ENCODE data around the gene MST1. TPM values are rescaled to one million over a fixed set of nuclear protein-coding genes. Genes with fewer than 3 reads are reported as not detected.

The MST1 gene
- total RNA-seq, 1 donor from 2014 or later = 101 TPM

GRCh38 chr3:49650177-49650576 is 39.1 kb downstream of the MST1 start:
- Mint-ChIP-seq H3K36me3 (no peaks in the 10 kb centered on the region), H3K27ac (no peak overlapping the region), H3K4me1 (peaks cover 3% of the 10 kb centered on the region), H3K9me3 (no peaks in the 10 kb centered on the region), H3K4me3 (no peak overlapping the region), H3K27me3 (ENCODE audit: low read depth) (no peaks in the 10 kb centered on the region)
- DNase-seq (ENCODE audit: low spot score in 2 of 2, unreplicated experiment in 2 of 2) = no peak
- TF ChIP-seq CTCF (IDR thresholded peaks at IDR 0.05; ENCODE audit: unreplicated experiment) = no peak

DNA sequence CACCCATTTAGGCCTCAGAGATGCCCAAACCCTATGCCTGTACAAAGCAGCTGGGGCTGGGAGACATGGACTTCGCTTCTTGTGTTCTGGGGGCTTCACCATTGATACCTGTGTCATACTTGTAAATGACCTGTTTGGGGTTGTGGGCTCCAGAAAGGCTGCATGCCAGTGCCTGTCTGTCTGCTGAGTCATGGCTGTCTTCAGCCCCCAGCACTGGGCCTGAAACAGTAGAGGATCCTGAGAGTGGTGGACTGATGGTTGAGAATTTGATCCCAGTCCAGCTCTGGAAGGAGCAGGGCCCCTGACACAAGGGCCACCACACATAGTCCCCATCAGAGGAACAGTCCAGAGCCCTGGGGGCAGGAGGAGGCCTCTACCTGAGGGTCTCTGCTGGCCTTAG is 39.7 kb downstream of the MST1 start:
- no peak overlapping the region for H3K27ac Mint-ChIP-seq
- H3K4me1 Mint-ChIP-seq = peaks cover 3% of the 10 kb centered on the region
- no peaks in the 10 kb centered on the region for H3K27me3 Mint-ChIP-seq (ENCODE audit: low read depth)
- DNase-seq (ENCODE audit: low spot score in 2 of 2, unreplicated experiment in 2 of 2) = no peak
- TF ChIP-seq CTCF (IDR thresholded peaks at IDR 0.05; ENCODE audit: unreplicated experiment) = no peak
- no peaks in the 10 kb centered on the region for H3K9me3 Mint-ChIP-seq
- H3K4me3 Mint-ChIP-seq = no peak overlapping the region
- no peaks in the 10 kb centered on the region for H3K36me3 Mint-ChIP-seq

- Mint-ChIP-seq H3K36me3 (no peaks in the 10 kb centered on the region), H3K4me1 (peaks cover 3% of the 10 kb centered on the region), H3K4me3 (no peak overlapping the region), H3K9me3 (no peaks in the 10 kb centered on the region), H3K27me3 (ENCODE audit: low read depth) (no peaks in the 10 kb centered on the region), H3K27ac (no peak overlapping the region)
- no peak for DNase-seq (ENCODE audit: low spot score in 2 of 2, unreplicated experiment in 2 of 2)
- no peak for TF ChIP-seq CTCF (IDR thresholded peaks at IDR 0.05; ENCODE audit: unreplicated experiment)
These were observed 40.8 kb downstream of the MST1 start for GRCh38 chr3:49648354-49649019.

- DNase-seq (ENCODE audit: low spot score in 2 of 2, unreplicated experiment in 2 of 2) = no peak
- no peak for TF ChIP-seq CTCF (IDR thresholded peaks at IDR 0.05; ENCODE audit: unreplicated experiment)
- no peaks in the 10 kb centered on the region for H3K36me3 Mint-ChIP-seq
- no peak overlapping the region for H3K4me3 Mint-ChIP-seq
- peaks cover 3% of the 10 kb centered on the region for H3K4me1 Mint-ChIP-seq
- H3K9me3 Mint-ChIP-seq = no peaks in the 10 kb centered on the region
- no peaks in the 10 kb centered on the region for H3K27me3 Mint-ChIP-seq (ENCODE audit: low read depth)
- H3K27ac Mint-ChIP-seq = no peak overlapping the region
These were observed 41.5 kb downstream of the MST1 start for GRCh38 chr3:49647741-49648140.

DNA sequence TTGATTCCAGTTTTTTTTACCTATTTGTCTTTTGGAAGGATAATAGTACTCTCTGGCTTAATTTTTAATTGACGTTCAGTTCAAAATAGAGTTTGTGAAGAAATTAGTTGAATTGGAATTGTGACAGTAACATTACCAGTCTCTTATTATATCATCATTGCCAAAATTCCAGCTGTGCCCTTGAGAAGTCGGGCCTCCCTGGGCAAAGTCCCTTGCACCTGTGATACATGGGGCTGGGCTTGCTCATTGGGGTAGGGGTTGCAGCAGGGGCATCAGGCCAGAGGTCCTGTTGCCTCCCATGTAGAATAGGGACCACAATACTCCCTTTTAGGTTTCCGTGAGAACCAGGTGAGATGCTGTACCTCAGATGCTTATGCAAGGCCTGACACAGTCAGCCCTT is 43.0 kb downstream of the MST1 start:
- no peaks in the 10 kb centered on the region for H3K27me3 Mint-ChIP-seq (ENCODE audit: low read depth)
- H3K4me1 Mint-ChIP-seq = peaks cover 3% of the 10 kb centered on the region
- no peak for DNase-seq (ENCODE audit: low spot score in 2 of 2, unreplicated experiment in 2 of 2)
- H3K27ac Mint-ChIP-seq = no peak overlapping the region
- TF ChIP-seq CTCF (IDR thresholded peaks at IDR 0.05; ENCODE audit: unreplicated experiment) = no peak
- H3K4me3 Mint-ChIP-seq = no peak overlapping the region
- no peaks in the 10 kb centered on the region for H3K36me3 Mint-ChIP-seq
- H3K9me3 Mint-ChIP-seq = no peaks in the 10 kb centered on the region

DNA sequence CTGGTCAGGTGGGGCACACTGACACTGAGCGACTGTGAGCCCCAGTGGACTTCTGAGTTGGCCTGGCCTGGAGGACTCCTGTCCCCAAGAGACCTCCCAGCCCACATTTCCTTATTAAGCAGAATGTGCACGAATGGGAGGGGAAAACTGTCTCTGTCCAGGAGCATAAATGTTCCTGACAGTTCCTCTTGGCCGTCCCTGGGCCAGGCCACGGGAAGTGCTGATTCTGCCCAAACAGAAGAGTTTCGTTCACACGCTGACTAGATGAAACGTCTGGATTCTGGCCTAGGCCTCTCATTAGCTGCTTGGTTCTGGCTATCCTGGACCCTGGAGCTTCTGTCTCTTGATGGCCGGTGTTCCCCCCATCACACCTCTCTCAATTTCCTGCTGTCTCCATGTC is 44.6 kb downstream of the MST1 start:
- no peak overlapping the region for H3K4me3 Mint-ChIP-seq
- H3K36me3 Mint-ChIP-seq = no peaks in the 10 kb centered on the region
- H3K4me1 Mint-ChIP-seq = no peaks in the 10 kb centered on the region
- TF ChIP-seq CTCF (IDR thresholded peaks at IDR 0.05; ENCODE audit: unreplicated experiment) = no peak
- no peak overlapping the region for H3K27ac Mint-ChIP-seq
- H3K9me3 Mint-ChIP-seq = no peaks in the 10 kb centered on the region
- DNase-seq (ENCODE audit: low spot score in 2 of 2, unreplicated experiment in 2 of 2) = no peak
- H3K27me3 Mint-ChIP-seq (ENCODE audit: low read depth) = peaks cover 1% of the 10 kb centered on the region
